Hepatocyte (in vitro differentiated cells): Measurements from ENCODE around the gene KDM4D.

Experiments used
- CTCF ChIP-seq: fragments of 200-600 bp; sonication (generic); IDR thresholded peaks from 2 replicates; pipeline ENCODE4 v1.5.1; 2016; ENCODE audit warnings: antibody characterized with exemption, mild to moderate bottlenecking; ENCODE audit not compliant: poor library complexity
- EZH2 ChIP-seq: fragments of 200-600 bp; sonication (generic); IDR thresholded peaks from 2 replicates; pipeline ENCODE4 v1.6.1; 2016; ENCODE audit warnings: antibody characterized with exemption, mild to moderate bottlenecking, borderline replicate concordance
- EZH2phosphoT487 ChIP-seq: fragments of 200-600 bp; sonication (generic); IDR thresholded peaks from one replicate; pipeline ENCODE4 v1.6.1; 2018; ENCODE audit warnings: antibody characterized with exemption, mild to moderate bottlenecking, low read depth, moderate library complexity; ENCODE audit not compliant: unreplicated experiment, severe bottlenecking

GRCh38 chr11:94925422-94926270 lies 47.9 kb upstream of the KDM4D start:
- TF ChIP-seq CTCF (no peak), EZH2 (no peak), EZH2phosphoT487 (no peak)
